ENCODE results near the gene PPP2R2B.

GRCh38 chr5:146549615-146550014 is 328.9 kb downstream of the PPP2R2B start:
- TF ChIP-seq, protein P1, sequence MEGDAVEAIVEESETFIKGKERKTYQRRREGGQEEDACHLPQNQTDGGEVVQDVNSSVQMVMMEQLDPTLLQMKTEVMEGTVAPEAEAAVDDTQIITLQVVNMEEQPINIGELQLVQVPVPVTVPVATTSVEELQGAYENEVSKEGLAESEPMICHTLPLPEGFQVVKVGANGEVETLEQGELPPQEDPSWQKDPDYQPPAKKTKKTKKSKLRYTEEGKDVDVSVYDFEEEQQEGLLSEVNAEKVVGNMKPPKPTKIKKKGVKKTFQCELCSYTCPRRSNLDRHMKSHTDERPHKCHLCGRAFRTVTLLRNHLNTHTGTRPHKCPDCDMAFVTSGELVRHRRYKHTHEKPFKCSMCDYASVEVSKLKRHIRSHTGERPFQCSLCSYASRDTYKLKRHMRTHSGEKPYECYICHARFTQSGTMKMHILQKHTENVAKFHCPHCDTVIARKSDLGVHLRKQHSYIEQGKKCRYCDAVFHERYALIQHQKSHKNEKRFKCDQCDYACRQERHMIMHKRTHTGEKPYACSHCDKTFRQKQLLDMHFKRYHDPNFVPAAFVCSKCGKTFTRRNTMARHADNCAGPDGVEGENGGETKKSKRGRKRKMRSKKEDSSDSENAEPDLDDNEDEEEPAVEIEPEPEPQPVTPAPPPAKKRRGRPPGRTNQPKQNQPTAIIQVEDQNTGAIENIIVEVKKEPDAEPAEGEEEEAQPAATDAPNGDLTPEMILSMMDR (IDR thresholded peaks at IDR 0.05; ENCODE audit: extremely low read depth in 1 of 2, insufficient read depth in 1 of 2, low read depth in 1 of 2, low read length in 2 of 2): no peak
- TF ChIP-seq POLR2A (IDR thresholded peaks at IDR 0.05; ENCODE audit: low read depth, low read length): no peak
- no peak for TF ChIP-seq FOS (IDR thresholded peaks at IDR 0.05; ENCODE audit: borderline replicate concordance, insufficient read depth, low read length)
- no peak for TF ChIP-seq POLR2AphosphoS5 (IDR thresholded peaks at IDR 0.05; ENCODE audit: insufficient read depth, low read depth, low read length)
